Endothelial cell of umbilical vein (primary cell): ENCODE measurements around the gene MVK. TPM values are rescaled to one million over a fixed set of nuclear protein-coding genes. Genes with fewer than 3 reads are reported as not detected.

Source experiments
- BruUV-seq: library from RNA; stranded (reverse); fragments of 400-500 nt; replicated peaks from 2 replicates; lab custom pipeline; 2021; lab: Mats Ljungman, UMichigan
- CTCF ChIA-PET: fragments of 300-600, 350-600 bp; sonication (Branson Sonifier 250); formaldehyde crosslinking; loops from one replicate; lab custom pipeline; 2021; ENCODE audit warnings: antibody characterized with exemption, inconsistent platforms; lab: Charles Lee
- POLR2A ChIA-PET: fragments of 300-600, 350-600 bp; sonication (Branson Sonifier 250); formaldehyde crosslinking; loops from one replicate; lab custom pipeline; 2021; ENCODE audit warnings: antibody characterized with exemption, inconsistent platforms; lab: Charles Lee
- DNase-seq: peaks from one replicate; pipeline ENCODE4 v3.0.0-alpha.2; 2011; ENCODE audit warnings: low read depth, low spot score
- FAIRE-seq: peaks from 2 replicates; lab custom pipeline; 2011; peaks lifted over from hg19 to GRCh38; lab: Jason Lieb, UNC
- H2AFZ ChIP-seq: 2 replicates; pipeline ENCODE4 v1.6.0; 2012; ENCODE audit warnings: low read depth, low read length, control low read depth, inconsistent platforms
- H3K27ac ChIP-seq: 2 replicates; pipeline ENCODE4 v1.5.1; 2011; ENCODE audit warnings: low read depth, mild to moderate bottlenecking, control low read depth, low read length, moderate library complexity; ENCODE audit not compliant: insufficient read depth
- H3K27me3 ChIP-seq, 2 experiments: 2 replicates each; pipeline versions ENCODE4 v1.6.0 to v1.6.1; 2011; ENCODE audit warnings: low read length in 2 of 2, mixed read lengths in 1 of 2; ENCODE audit not compliant: control insufficient read depth in 2 of 2, insufficient read depth in 2 of 2
- H3K36me3 ChIP-seq, 2 experiments: 2 replicates in 1 of 2; 3 replicates in 1 of 2; pipeline ENCODE4 v1.5.1; 2011; ENCODE audit warnings: low read length in 2 of 2, mild to moderate bottlenecking in 1 of 2, moderate library complexity in 1 of 2; ENCODE audit not compliant: control insufficient read depth in 2 of 2, insufficient read depth in 2 of 2; ENCODE audit errors: extremely low read depth in 1 of 2
- H3K4me1 ChIP-seq: 3 replicates; pipeline ENCODE4 v1.5.1; 2011; ENCODE audit warnings: mild to moderate bottlenecking, low read length; ENCODE audit not compliant: control insufficient read depth, insufficient read depth; ENCODE audit errors: extremely low read depth
- H3K4me2 ChIP-seq: 2 replicates; pipeline ENCODE4 v1.6.1; 2011; ENCODE audit warnings: low read length, control low read depth, mixed read lengths; ENCODE audit not compliant: insufficient read depth
- H3K4me3 ChIP-seq, 3 experiments: fragments of 200-600 bp in 1 of 3; sonication (generic), shearing (Covaris generic) in 1 of 3; replicated peaks in 1 of 3; 2 replicates each; pipeline ENCODE4 v1.5.1; 2011 to 2016; ENCODE audit warnings: control low read depth in 3 of 3, low read length in 3 of 3, mild to moderate bottlenecking in 2 of 3, inconsistent platforms in 1 of 3, low read depth in 1 of 3, moderate library complexity in 1 of 3; ENCODE audit not compliant: insufficient read depth in 1 of 3
- H3K79me2 ChIP-seq: 2 replicates; pipeline ENCODE4 v1.6.0; 2012; ENCODE audit warnings: low read length, inconsistent platforms; ENCODE audit not compliant: control insufficient read depth, insufficient read depth
- H3K9ac ChIP-seq: replicated peaks from 2 replicates; pipeline ENCODE3; 2011; ENCODE audit warnings: low read length, control low read depth; ENCODE audit not compliant: insufficient read depth; ENCODE audit errors: extremely low read depth
- H3K9me1 ChIP-seq: replicated peaks from 3 replicates; pipeline ENCODE4 v1.6.0; 2011; ENCODE audit warnings: mild to moderate bottlenecking, low read length; ENCODE audit not compliant: control insufficient read depth, insufficient read depth; ENCODE audit errors: extremely low read depth
- H3K9me3 ChIP-seq: replicated peaks from 2 replicates; pipeline ENCODE4 v1.5.1; 2012; ENCODE audit warnings: low read length, inconsistent platforms; ENCODE audit not compliant: control insufficient read depth, insufficient read depth
- H4K20me1 ChIP-seq: replicated peaks from 2 replicates; pipeline ENCODE3; 2011; ENCODE audit warnings: mild to moderate bottlenecking, low read length; ENCODE audit not compliant: control insufficient read depth, insufficient read depth; ENCODE audit errors: extremely low read depth
- EZH2 ChIP-seq: IDR thresholded peaks from 2 replicates; pipeline ENCODE4 v1.6.1; 2012; ENCODE audit warnings: borderline replicate concordance, low read depth, mild to moderate bottlenecking, moderate library complexity, low read length, inconsistent platforms; ENCODE audit not compliant: severe bottlenecking
- FOS ChIP-seq: IDR thresholded peaks from 2 replicates; pipeline ENCODE4 v1.6.1; 2011; ENCODE audit warnings: mild to moderate bottlenecking, low read length, moderate library complexity, borderline replicate concordance; ENCODE audit not compliant: insufficient read depth
- MYC ChIP-seq: IDR thresholded peaks from one replicate; pipeline ENCODE4 v1.6.1; 2011; ENCODE audit warnings: mild to moderate bottlenecking, low read depth, low read length
- dilution Hi-C: fragments of 300-500 bp; cut with MboI; formaldehyde crosslinking; loops from one replicate; pipeline ENCODE4 v1.15.0; 2019; ENCODE audit warnings: low sequenced_read_pairs; ENCODE audit not compliant: extremely low pct_ligation_motif_present
- intact Hi-C: fragments of 100-400 bp; cut with micrococcal nuclease; formaldehyde crosslinking; loops from one replicate; pipeline ENCODE4 v1.10.0; 2022
- polyA plus RNA-seq, 4 experiments: library from polyadenylated mRNA; depleted of rRNA in 3 of 4; stranded (reverse) in 3 of 4; unstranded in 1 of 4; fragments of >200 nt; gene quantifications; 2 replicates each; pipeline versions ENCODE4 v1.2.1 to v1.2.3, GENCODE V29; 2011 to 2012; ENCODE audit warnings: missing spikeins in 1 of 4
- total RNA-seq: library from RNA; stranded (reverse); gene quantifications from 2 replicates; pipeline ENCODE4 v1.2.3, GENCODE V29; 2021
- TF ChIP-seq, protein P1 (sequence below): IDR thresholded peaks from 2 replicates; pipeline ENCODE4 v1.6.1; 2011; ENCODE audit not compliant: insufficient read depth, insufficient read length
- TF ChIP-seq, protein P2 (sequence below), 2 donors: IDR thresholded peaks; 1 replicate in 1 of 2; 2 replicates in 1 of 2; pipeline ENCODE4 v1.5.1; 2011; ENCODE audit warnings: low read length in 2 of 2, mild to moderate bottlenecking in 2 of 2, moderate library complexity in 2 of 2, control low read depth in 1 of 2, inconsistent platforms in 1 of 2, low read depth in 1 of 2; ENCODE audit not compliant: insufficient read depth in 1 of 2; ENCODE audit errors: extremely low read depth in 1 of 2

Gene MVK
- total and polyA plus RNA-seq, 2 donors (not counting 3 experiments of a cell fraction or from before 2014, with no cell fraction given), result 32.6 to 42.6 TPM

DNA sequence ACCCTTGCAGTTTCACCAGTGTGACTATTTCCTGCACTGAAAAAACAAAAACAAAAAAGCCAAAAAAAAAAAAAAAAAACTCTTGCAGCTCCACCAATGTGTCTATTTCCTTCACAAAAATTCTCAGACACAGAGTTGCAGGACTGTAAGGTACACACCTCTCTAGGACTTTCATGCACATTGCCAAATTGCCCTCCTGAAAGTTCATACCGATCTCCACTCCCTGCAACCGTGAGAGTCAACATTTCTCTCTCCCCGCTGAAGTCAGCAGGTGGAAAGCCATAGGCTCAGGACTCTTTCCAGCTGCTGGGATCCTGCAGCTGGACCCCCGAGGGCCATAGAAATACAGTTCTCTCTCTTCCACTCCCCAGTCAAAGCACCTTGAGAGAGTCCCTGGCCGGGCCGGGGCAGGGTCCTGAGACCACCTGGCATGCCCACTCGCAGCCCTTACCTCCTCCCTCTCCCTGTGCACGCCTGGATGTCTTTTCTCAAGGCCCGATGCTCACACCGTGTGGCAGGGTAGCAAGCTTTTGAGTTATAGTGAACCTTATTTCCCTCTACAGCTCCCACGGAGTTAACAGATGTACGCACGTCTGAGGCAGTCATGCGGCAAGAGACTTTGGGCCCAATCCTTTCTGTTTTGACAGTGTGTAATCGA is 23.9 kb upstream of the MVK start:
- Histone ChIP-seq H4K20me1 (no peaks in the 10 kb centered on the region), H3K27me3 (peaks cover 0 to 2% of the 10 kb centered on the region in 2 experiments), H3K9me1 (no peaks in the 10 kb centered on the region), H3K4me2 (no peak overlapping the region), H3K79me2 (no peaks in the 10 kb centered on the region), H2AFZ (no peak overlapping the region), H3K9me3 (no peaks in the 10 kb centered on the region), H3K4me1 (peaks cover 6% of the 10 kb centered on the region), H3K9ac (no peak overlapping the region), H3K27ac (no peak overlapping the region), H3K4me3 (no peak overlapping the region), H3K36me3 (no peaks in the 10 kb centered on the region)
- FAIRE-seq, result no peak
- no TSS peak for BruUV-seq
- CTCF ChIA-PET, result interaction anchor here (1.2 kb wide), 1 partner anchor 11 kb away, joined by 5 read pairs; no protein-coding TSS in a partner anchor
- TF ChIP-seq, protein P1, sequence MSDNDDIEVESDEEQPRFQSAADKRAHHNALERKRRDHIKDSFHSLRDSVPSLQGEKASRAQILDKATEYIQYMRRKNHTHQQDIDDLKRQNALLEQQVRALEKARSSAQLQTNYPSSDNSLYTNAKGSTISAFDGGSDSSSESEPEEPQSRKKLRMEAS, result no peak
- dilution Hi-C loops, result no loop called here
- POLR2A ChIA-PET, result no interaction called here
- intact Hi-C loops, result no loop called here
- no peak for DNase-seq

DNA sequence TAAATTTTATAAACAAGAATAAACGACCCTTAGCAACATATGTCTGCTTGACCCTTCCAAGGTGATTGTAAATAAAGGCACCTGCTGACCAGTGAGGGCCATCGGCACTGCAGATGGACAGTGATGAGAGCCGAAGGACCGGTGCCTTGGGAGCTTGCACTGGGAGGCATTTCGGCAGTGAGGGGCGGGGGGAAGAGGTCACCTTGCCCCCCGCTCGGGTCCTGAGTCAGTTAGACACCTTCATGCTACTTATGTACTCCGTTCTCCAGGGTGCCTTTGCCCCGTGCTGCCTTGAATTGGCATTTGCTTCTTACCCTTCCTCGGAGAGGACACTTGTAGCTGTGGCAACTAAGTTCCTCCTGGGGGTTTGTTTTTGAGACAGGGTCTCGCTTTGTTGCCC is 23.3 kb upstream of the MVK start:
- FAIRE-seq, result no peak
- intact Hi-C loops, result no loop called here
- H3K9ac ChIP-seq, result no peak overlapping the region
- H3K27ac ChIP-seq, result no peak overlapping the region
- H3K36me3 ChIP-seq, result no peaks in the 10 kb centered on the region
- dilution Hi-C loops, result no loop called here
- H3K27me3 ChIP-seq, result peaks cover 0 to 2% of the 10 kb centered on the region in 2 experiments
- H4K20me1 ChIP-seq, result no peaks in the 10 kb centered on the region
- H3K79me2 ChIP-seq, result no peaks in the 10 kb centered on the region
- ChIA-PET CTCF (no interaction called here), POLR2A (no interaction called here)
- DNase-seq, result no peak
- no peaks in the 10 kb centered on the region for H3K9me1 ChIP-seq
- no peaks in the 10 kb centered on the region for H3K9me3 ChIP-seq
- no peak overlapping the region for H3K4me2 ChIP-seq
- no TSS peak for BruUV-seq
- TF ChIP-seq EZH2, result no peak
- TF ChIP-seq, protein P2, sequence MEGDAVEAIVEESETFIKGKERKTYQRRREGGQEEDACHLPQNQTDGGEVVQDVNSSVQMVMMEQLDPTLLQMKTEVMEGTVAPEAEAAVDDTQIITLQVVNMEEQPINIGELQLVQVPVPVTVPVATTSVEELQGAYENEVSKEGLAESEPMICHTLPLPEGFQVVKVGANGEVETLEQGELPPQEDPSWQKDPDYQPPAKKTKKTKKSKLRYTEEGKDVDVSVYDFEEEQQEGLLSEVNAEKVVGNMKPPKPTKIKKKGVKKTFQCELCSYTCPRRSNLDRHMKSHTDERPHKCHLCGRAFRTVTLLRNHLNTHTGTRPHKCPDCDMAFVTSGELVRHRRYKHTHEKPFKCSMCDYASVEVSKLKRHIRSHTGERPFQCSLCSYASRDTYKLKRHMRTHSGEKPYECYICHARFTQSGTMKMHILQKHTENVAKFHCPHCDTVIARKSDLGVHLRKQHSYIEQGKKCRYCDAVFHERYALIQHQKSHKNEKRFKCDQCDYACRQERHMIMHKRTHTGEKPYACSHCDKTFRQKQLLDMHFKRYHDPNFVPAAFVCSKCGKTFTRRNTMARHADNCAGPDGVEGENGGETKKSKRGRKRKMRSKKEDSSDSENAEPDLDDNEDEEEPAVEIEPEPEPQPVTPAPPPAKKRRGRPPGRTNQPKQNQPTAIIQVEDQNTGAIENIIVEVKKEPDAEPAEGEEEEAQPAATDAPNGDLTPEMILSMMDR (IDR thresholded peaks at IDR 0.05; ENCODE audit: extremely low read depth in 1 of 2, insufficient read depth in 1 of 2, low read depth in 1 of 2, low read length in 2 of 2), result no peak
- no peak for TF ChIP-seq MYC
- TF ChIP-seq FOS, result no peak
- no peak overlapping the region for H3K4me3 ChIP-seq
- H2AFZ ChIP-seq, result no peak overlapping the region
- H3K4me1 ChIP-seq, result peaks cover 1% of the 10 kb centered on the region
